GM20431 (cell line): Measurements from ENCODE around the gene WASL.
"Not testable (repeated sequence)": the region's sequence is repeated elsewhere in the genome, so short reads cannot be mapped to it uniquely, and the experiment has no call there.

Experiments used
- in situ Hi-C: fragments of 300-500 bp; cut with MseI, MboI; formaldehyde crosslinking; loops from one replicate; pipeline ENCODE4 v1.15.0; 2020; ENCODE audit warnings: low sequenced_read_pairs; ENCODE audit not compliant: unreplicated experiment

Gene WASL

DNA sequence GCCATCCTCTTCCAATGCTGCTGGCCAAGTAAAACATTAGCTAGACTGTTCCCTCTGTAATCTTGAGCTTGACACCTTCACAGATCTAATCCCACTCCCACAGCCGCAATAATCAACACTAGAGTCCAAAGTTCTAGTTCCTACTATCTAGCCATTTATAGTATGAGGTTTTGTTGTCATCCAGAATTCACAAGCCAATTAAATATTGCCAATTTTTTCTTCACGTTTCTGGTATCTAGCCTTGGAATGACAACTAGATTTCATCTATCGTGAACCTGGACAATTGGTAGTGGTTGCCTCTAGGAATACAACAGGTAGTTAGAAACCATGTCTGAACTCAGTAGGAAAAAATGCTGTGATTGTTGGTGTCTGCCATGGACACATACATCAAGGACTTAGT lies 10.4 kb downstream of the WASL start:
- in situ Hi-C loops: no loop called here

DNA sequence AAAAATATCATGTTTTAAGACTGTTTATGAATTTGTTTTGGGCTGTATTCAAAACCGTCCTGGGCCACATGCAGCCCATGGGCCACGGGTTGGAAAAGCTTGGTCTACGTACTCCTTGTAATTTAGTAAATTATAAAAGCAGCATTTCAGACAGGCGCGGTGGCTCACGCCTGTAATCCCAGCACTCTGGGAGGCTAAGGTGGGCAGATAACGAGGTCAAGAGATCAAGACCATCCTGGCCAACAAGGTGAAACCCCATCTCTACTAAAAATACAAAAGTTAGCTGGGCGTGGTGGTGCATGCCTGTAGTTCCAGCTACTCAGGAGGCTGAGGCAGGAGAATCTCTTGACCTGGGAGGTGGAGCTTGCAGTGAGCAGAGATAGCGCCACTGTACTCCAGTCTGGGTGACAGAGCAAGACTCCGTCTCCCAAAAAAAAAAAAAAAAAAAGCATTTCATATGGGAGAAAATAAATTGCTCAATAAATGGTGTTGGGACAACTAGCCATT lies 11.6 kb downstream of the WASL start:
- in situ Hi-C loops: not testable (repeated sequence)

DNA sequence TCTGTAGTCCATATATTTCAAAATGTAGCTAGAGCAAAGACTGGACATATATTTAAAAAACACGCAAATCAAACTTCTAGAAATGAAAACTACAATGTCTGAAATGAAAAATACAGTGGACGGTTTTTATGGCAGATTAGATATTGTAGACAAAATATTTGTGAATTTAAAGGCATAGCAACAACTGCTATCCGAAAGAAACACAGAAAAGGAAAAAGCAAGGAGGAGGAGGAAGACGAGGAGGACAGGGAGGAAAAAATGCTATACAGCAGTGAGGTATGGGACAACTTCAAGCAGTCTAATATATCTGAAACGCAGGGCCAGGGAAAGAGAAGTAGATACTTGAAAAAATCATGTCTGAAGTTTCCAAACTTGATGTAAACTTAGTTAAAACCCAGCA lies 13.3 kb downstream of the WASL start:
- in situ Hi-C loops: no loop called here

DNA sequence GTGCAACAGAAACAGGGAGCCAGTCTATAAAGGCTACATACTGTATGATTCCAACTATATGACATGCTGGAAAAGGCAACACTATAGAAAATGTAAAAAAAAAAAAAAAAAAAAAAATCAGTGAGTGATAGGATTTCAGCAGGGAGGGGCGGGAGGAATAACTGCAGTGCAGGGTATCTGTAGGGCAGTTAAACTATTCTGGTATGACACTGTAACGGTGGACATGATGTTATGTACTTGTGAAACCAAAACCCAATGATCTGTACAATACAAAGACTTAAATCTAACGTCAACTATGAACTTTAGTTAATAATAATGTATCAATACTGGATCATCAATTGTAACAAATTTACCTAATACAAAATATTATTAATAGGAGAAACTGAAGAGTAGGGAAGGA lies 14.3 kb downstream of the WASL start:
- in situ Hi-C loops: no loop called here

DNA sequence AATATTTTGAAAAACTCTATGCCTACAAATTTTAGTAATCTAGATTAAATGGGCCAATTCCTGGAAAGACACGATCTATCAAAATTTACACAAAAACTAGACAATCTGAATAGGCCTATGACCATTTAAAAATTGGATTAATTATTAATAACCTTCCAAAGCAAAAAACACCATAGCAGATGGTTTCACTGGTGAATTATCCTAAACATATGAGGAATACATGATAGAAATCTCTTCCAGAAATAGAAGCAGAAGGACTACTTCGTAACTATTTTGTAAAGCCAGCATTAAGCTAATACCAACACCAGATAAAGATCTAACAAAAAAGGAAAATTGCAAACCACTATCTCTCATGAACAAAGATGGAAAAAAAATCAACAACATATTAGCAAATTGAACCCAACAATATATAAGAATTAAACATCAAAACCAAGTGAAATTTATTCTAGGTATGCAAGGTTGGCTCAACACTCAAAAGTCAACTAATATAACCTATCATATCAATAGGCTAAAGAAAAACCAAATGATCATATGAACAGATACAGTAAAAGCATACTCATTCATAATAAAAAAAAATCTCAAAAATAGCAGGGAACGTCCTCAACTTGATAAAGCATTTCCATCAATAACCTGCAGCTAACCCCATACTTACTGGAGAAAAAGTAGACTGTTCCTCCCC lies 16.3 kb downstream of the WASL start:
- in situ Hi-C loops: no loop called here

DNA sequence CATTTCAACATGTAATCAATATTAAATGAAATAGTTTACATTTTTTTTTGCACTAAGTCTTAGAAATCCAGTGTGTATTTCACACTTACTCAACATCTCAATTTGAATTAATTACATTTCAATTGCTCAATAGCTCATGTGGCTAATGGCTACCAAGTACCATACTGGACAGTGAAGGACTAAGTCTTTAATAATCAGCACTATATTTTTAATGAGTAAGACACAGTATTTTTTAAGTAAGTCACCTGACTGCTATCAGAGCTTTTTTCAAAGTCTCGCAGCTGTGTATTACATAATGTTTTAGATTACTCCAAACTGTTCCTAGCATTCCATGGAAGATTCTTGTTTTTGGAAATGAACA lies 19.6 kb downstream of the WASL start:
- in situ Hi-C loops: no loop called here

DNA sequence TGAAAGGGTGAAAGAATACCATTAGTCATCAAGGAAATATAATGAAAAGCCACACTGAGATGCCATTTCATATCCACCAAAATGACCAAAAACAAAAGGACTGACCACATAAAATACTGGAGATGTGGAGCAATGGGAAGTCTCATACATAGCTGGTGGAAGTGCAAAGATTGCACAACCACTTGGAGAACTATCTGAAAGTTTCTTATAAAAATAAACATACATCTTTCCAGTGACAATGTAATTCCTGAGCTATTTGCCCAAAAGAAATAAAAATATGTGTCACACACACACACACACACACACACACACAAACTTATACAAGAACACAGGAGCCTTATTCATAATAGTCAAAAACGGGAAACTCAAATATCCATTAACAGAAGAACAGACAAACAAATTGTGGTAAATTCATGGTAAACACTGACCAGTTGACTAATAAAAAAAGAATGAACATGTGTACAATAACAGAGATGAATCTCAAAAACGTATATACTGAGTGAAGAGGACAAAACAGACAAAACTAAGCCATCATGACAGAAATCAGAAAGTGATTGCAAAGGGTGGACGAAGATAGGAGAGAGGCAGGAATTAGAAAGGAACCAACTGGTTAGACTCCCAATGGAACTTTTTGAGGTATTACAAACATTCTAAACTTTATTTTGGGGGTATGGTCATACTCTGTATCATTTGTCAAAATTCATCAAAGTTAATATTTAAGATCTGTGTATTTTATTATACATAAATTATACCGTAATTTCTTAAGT lies 21.5 kb downstream of the WASL start:
- in situ Hi-C loops: no loop called here

DNA sequence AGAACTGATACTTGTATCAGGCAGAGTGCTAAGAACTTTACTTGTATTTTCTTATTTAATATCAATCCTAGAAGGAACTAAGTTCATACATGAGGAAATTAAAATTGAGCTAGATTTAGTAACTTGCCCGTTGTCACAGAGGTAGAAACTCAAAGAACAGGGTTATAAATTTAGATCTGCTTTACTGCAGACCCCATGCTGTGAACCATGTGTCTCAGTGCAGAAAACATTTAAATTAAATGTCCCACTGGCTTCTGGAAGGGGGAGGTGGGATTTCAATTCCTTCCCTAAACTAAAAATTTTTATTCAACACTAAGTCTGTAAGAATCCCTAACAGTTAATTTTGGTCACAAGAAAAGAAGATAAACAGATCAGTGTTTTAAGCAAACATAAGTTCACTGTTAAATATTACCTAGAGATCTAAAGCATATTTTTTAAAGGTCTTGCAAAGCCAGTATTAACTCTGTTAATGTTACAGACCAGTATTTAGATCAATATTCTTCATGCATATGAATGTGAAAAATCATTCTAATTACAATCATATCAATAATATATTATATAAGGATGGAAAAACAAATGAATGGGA lies 23.1 kb downstream of the WASL start:
- in situ Hi-C loops: no loop called here

DNA sequence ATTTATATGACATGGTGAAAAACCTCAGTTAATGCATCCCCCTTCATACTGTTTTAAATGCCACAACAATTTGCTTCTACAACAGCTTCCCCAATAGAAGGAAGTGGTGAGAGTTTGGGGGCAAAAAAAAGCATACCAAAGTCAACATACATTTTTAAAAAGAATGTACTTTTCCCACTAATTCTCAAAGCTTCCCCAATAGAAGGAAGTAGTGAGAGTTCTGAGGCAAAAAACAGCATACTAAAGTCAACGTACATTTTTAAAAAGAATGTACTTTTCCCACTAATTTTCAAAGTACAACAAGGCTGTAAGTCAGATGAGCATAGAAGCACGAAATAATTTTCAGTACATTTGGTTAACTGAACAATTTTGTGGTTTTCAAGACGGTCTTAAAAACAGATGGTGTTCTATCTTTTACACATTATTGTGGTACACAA lies 24.0 kb downstream of the WASL start:
- in situ Hi-C loops: no loop called here

DNA sequence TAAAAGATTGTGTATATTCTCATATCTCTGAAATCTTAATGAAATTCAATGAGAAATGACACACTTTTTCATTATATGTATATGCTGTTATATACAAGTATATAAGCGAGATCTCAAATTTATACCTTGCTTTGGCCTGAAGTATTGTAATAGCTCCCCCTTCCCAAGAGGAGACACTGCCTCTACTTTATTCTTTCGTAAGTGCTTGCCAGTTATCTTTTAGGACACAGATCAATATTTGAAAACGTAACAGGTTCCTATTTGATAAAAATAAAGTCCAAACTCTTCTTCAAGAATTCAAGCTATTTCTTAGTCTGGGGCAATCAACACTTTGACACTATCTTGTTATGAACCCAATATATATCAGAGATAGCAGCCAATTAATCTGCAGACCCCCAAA lies 24.9 kb downstream of the WASL start:
- in situ Hi-C loops: no loop called here

DNA sequence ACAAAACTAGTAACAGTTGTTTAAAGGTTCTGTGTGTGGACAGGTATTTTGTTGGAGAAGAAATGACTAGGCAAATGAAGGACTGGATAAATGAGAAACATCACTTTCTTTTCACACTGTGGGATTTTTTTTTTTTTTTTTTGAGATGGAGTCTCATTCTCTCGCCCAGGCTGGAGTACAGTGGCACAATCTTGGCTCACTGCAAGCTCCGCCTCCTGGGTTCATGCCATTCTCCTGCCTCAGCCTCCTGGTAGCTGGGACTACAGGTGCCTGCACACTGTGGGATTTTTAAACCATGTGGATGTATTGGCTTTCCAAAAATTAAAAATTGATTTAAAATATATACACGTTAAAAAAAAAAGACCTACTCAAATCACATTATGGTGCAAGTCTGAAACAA lies 28.3 kb downstream of the WASL start:
- in situ Hi-C loops: not testable (repeated sequence)

DNA sequence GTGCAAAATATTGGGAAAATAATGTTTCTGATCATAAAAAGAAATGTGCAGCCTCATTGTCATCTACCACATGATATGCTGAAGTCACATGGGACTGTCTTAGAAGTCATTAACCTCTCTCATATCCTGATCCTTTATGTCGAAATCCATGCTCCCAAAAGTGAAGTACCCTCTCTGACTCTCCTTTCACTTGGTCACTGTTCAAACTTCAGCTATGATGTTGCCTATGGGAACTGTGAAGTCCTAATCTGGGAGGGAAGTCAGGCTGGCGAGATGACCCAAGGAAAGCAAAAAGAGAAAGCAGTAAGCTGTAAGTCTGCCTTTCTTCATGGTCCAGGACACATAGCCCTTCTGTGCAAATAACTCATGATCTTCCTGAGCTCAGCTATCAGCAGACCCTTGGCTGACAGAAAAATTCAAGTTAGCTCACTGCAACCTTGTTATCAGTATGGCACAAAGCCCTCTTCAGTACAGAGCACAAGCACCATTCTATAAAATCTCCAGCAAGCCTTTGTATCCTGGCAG lies 29.5 kb downstream of the WASL start:
- in situ Hi-C loops: no loop called here

DNA sequence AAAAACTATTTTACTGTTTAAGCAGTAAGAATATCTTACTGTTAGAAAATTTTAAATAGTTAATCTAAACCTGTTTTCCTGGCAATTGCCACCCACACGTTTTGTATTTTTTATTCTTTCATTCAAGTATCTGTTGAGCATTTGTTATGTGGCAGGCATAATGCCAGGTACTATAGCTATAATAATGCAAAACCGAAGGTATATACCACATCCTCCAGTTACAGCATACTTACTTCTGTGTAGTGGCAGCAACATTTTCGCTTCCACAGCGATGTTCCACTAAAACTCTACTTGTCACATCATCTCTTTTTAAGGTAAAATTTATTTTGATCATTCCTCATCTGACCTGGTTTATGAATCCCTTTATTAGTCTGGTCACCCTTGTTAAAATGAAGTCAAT lies 30.0 kb downstream of the WASL start:
- in situ Hi-C loops: no loop called here

DNA sequence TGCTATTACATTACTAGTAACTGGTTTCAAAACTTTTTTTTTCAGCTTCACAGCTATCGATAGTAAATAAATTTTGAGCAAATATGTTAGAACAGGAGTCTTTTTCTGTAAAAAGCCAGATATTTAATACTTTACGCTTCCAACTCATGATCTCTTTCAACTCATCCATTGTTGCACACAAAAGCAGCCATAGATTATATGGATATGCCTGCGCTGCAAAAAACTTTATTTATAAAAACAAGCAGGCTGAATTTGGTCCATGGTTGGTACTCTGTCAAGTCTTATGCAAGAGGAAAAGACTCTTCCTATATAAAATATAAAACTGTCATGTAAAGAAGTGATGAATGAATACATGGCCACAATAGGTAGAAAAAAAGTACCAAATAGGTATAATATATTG lies 31.1 kb downstream of the WASL start:
- in situ Hi-C loops: no loop called here

DNA sequence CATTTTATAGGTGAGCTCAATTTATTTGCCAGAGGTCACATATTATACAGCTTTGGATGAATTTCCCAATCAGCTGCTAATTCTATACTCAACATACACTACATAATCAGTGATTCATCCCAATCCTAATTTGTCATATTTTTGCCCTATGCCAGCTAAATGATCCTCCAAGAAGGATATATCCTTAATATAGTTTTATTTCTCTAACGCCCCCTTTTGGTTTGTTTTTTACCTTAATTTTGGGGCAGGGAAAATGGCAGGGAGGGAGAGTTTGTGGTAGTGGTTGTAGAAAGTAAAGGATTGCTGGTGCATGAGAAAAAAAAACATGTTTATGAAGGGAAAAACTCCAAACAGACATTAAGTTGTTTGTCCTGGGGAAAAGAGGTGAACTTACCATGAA lies 31.9 kb downstream of the WASL start:
- in situ Hi-C loops: no loop called here

DNA sequence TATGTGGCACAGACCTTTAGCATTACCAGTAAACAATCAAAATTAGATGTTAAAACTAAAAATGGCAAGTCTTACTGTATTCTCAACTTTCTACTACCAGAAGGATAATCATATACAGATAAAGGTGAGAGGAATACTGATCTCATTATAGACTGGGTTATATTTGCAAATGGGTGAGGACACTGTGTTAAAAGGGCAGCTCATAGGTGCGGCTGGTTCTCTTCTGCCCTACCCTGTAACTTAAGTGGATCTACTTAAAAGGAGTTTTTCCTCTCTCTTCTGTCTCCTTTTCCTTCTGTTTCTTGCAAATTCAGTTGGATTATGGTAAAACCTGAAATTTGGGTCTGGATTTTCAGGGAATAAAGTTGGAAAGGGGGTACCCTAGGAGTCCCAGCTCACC lies 33.0 kb downstream of the WASL start:
- in situ Hi-C loops: no loop called here

DNA sequence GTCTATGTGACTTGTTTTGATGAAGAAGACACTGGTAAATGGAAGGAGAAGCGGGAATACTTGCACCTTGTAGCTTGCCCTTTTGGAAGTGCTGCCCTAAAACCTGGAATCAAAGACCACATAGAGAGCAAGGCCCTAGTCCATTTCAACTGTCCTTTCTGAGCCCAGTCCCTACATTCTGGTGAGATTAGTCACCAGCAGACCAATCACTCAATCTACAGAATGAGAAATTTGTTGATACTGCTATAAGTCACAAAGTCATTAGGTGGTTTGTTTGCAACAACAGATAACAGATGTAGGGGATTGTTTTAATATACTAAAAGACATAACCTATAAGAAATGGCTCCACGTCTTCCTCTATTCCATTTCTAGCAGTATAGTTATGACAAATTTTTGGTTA lies 33.6 kb downstream of the WASL start:
- in situ Hi-C loops: no loop called here

DNA sequence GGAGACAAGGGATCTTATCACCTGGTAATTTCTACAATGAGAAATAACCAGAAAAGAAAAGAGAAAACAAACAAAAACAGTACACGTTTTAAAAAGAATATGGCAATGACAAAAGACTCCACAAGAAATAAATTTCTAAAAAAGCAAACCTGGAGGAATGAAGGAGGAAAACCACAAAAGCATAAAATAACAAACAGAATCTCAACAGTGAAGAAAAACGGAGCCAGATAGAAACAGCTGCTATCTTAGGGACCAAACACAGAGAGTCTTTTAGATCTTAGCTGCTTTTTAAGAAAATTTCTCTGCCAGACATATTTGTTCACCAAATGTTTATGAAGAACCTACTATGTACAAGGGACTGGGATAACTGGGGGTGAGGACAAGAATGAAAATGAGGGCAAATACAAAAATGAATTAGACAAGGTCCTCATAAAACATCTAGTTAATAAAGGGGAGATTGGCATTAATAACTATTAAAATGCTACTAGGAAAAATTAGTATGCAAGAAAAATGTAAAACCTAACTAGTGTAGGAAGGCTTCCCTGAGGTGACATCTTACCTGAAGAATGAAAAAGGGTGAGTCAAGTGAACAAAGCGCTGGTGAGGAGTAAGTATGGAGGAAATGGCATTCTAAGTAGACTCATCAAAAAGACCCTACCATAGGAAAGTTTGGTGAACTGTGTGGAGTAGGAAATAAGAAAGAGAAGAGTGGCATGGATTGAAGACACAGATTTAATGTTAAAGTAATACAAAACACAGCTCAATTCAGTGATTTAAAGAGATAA lies 34.3 kb downstream of the WASL start:
- in situ Hi-C loops: no loop called here

DNA sequence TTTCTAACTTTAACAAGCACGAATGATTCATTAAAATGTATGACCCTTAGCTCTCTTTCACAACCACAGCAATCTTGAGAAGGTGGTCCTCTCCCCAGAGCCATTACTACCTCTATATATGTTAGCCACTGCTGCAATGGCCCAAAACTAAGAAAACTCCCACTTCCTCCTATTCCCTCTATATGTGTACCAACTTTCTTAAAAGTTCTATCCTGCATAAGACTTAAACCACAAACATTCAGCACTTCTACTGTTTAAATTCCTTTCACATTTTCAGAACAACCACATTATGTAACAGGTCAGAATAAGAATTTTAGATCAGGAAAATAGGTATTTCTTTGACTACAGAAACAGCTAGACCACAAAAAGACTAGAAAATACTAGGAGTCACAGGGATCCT lies 36.2 kb downstream of the WASL start:
- in situ Hi-C loops: no loop called here

DNA sequence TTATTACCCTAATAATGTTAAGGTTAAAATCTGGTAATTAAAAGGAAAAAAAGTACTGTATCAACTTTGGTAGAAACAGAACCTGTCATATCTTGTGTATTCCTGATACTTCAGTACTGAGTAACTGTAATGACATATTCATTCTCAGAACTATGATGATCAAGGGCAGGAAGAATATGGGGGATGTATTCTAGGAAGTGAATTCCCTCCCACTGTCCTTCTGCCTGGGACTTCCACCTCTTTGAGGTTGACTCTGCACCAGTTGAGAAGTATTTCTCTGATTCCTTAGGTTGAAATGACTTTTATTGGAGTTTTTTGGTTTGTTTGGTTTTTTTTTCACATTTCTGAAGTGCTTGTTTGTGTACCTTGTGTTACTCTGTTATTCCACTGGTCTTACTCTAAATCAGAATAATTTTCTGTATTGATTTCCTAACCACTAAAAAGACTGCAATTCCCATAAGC lies 36.9 kb downstream of the WASL start:
- in situ Hi-C loops: no loop called here
